Measurements from ENCODE around the gene ZBTB16. TPM values are rescaled to one million over a fixed set of nuclear protein-coding genes. Genes with fewer than 3 reads are reported as not detected.

The ZBTB16 gene
- total and polyA plus RNA-seq, 2 of the 13 experiments (the other 11 are each of a cell fraction or from before 2014, with no cell fraction given): not detected

DNA sequence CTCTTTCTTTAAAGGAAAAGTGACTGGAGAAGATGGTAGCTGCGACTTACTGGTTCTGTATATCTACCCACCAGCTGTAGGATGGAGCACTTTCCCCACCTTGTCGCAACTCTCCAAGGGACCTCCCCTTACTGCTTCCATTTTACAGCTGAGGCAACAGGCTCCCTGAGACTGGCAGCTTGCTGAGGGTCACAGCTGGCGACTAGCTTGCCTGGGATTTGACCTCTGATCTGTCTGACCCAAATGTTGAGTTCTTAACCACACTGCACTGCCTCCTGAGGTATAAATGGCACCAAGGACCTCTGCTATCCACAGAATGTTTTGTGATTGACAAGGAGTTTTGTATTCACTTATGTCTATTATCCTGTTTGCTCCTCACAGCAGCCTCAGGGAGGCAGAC, 121.7 kb downstream of the ZBTB16 start:
- CTCF ChIA-PET (ENCODE audit: low intra/inter-chr PET ratio, low total read pairs): interaction anchor here (1.8 kb wide), 1 partner anchor 145 kb away, joined by 10 read pairs; no protein-coding TSS in a partner anchor
- POLR2A ChIA-PET: no interaction called here
- H3K79me2 ChIP-seq (ENCODE audit: insufficient read depth, low read length): no peaks in the 10 kb centered on the region
- no peak for DNase-seq (ENCODE audit: low spot score)
- H3K9ac ChIP-seq (ENCODE audit: insufficient read depth, low read depth, low read length): no peak overlapping the region
- no TSS peak for BruUV-seq (replicated peaks)
- FAIRE-seq: no peak
- H3K36me3 ChIP-seq (replicated peaks in 1 of 2; ENCODE audit: control insufficient read depth in 1 of 2, insufficient read depth in 2 of 2, low read length in 2 of 2): no peaks in the 10 kb centered on the region
- no peak for ATAC-seq
- WGBS (ENCODE audit: low lambda C conversion rate): 69% methylated on average over 2 of the region's 3 CpGs
- H2AFZ ChIP-seq (ENCODE audit: low read length): no peak overlapping the region
- no peaks in the 10 kb centered on the region for H3K9me3 ChIP-seq (ENCODE audit: low read length)
- H3K27me3 ChIP-seq (ENCODE audit: control insufficient read depth in 1 of 2, insufficient read depth in 2 of 2, low read length in 2 of 2): peaks cover 2 to 4% of the 10 kb centered on the region in 2 experiments; a peak in 2 of 5 replicates
- H3K4me2 ChIP-seq (ENCODE audit: low read depth, low read length): no peak overlapping the region
- TF ChIP-seq SMC3 (IDR thresholded peaks at IDR 0.05; ENCODE audit: low read length): no peak
- TF ChIP-seq, protein P1, sequence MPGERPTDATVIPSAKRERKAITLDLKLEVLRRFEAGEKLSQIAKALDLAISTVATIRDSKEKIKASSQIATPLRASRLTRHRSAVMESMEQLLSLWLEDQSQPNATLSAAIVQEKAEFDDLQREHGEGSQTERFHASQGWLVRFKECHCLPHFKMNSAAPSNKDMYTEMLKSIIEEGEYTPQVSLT (CRISPR knock-in tag; IDR thresholded peaks at IDR 0.05; ENCODE audit: borderline replicate concordance, low read depth): no peak
- TF ChIP-seq IKZF1 (IDR thresholded peaks at IDR 0.05): no peak
- TF ChIP-seq, protein P2, sequence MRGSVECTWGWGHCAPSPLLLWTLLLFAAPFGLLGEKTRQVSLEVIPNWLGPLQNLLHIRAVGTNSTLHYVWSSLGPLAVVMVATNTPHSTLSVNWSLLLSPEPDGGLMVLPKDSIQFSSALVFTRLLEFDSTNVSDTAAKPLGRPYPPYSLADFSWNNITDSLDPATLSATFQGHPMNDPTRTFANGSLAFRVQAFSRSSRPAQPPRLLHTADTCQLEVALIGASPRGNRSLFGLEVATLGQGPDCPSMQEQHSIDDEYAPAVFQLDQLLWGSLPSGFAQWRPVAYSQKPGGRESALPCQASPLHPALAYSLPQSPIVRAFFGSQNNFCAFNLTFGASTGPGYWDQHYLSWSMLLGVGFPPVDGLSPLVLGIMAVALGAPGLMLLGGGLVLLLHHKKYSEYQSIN (CRISPR knock-in tag; IDR thresholded peaks at IDR 0.05; ENCODE audit: borderline replicate concordance): no peak
- no peak for TF ChIP-seq NFE2L2 (IDR thresholded peaks at IDR 0.05; ENCODE audit: low read length)
- no peak for TF ChIP-seq CHD4 (IDR thresholded peaks at IDR 0.05; ENCODE audit: borderline replicate concordance, low read length)
- no peak for TF ChIP-seq GATA4 (IDR thresholded peaks at IDR 0.05; ENCODE audit: borderline replicate concordance, low read depth)
- in situ Hi-C loops (cut with HindIII; ENCODE audit: extremely low pct_ligation_motif_present, low pct_unique_long_range_greater_than_20kb) (loop anchor here (5.0 kb wide), 1 partner anchor 144 kb away; no protein-coding TSS in a partner anchor), intact Hi-C loops (cut with micrococcal nuclease; ENCODE audit: unreplicated experiment) (loop anchor here (5.0 to 10.0 kb wide), 2 partner anchors 84 to 284 kb away; no protein-coding TSS in a partner anchor)
- no peak overlapping the region for H3K27ac ChIP-seq (ENCODE audit: extremely low read length, insufficient read depth, low read length)
- H3K4me1 ChIP-seq (ENCODE audit: insufficient read depth, low read length): no peaks in the 10 kb centered on the region
- H4K20me1 ChIP-seq (ENCODE audit: insufficient read depth, low read length): no peaks in the 10 kb centered on the region
- H3K4me3 ChIP-seq (replicated peaks in 1 of 3; ENCODE audit: insufficient read depth in 1 of 3, low read depth in 2 of 3, low read length in 3 of 3): no peak overlapping the region

GRCh38 chr11:114181752-114182151, 122.2 kb downstream of the ZBTB16 start:
- WGBS (ENCODE audit: low lambda C conversion rate): 37% methylated on average over 8 of the region's 8 CpGs
- H3K27ac ChIP-seq (ENCODE audit: extremely low read length, insufficient read depth, low read length): no peak overlapping the region
- intact Hi-C loops (cut with micrococcal nuclease; ENCODE audit: unreplicated experiment) (loop anchor here (5.0 to 10.0 kb wide), 2 partner anchors 83 to 284 kb away; no protein-coding TSS in a partner anchor), in situ Hi-C loops (cut with HindIII; ENCODE audit: extremely low pct_ligation_motif_present, low pct_unique_long_range_greater_than_20kb) (loop anchor here (5.0 kb wide), 1 partner anchor 144 kb away; no protein-coding TSS in a partner anchor)
- no peak overlapping the region for H2AFZ ChIP-seq (ENCODE audit: low read length)
- ChIA-PET POLR2A (no interaction called here), CTCF (ENCODE audit: low intra/inter-chr PET ratio, low total read pairs) (no interaction called here)
- FAIRE-seq (no peak), ATAC-seq (no peak), DNase-seq (ENCODE audit: low spot score) (no peak)
- no peaks in the 10 kb centered on the region for H3K36me3 ChIP-seq (replicated peaks in 1 of 2; ENCODE audit: control insufficient read depth in 1 of 2, insufficient read depth in 2 of 2, low read length in 2 of 2)
- BruUV-seq (replicated peaks): no TSS peak
- H3K4me1 ChIP-seq (ENCODE audit: insufficient read depth, low read length): no peaks in the 10 kb centered on the region
- no peaks in the 10 kb centered on the region for H3K9me3 ChIP-seq (ENCODE audit: low read length)
- H3K4me2 ChIP-seq (ENCODE audit: low read depth, low read length): no peak overlapping the region
- H3K4me3 ChIP-seq (replicated peaks in 1 of 3; ENCODE audit: insufficient read depth in 1 of 3, low read depth in 2 of 3, low read length in 3 of 3): no peak overlapping the region
- no peaks in the 10 kb centered on the region for H3K79me2 ChIP-seq (ENCODE audit: insufficient read depth, low read length)
- no peaks in the 10 kb centered on the region for H4K20me1 ChIP-seq (ENCODE audit: insufficient read depth, low read length)
- peaks cover 2 to 4% of the 10 kb centered on the region in 2 experiments; a peak in 2 of 5 replicates for H3K27me3 ChIP-seq (ENCODE audit: control insufficient read depth in 1 of 2, insufficient read depth in 2 of 2, low read length in 2 of 2)
- no peak overlapping the region for H3K9ac ChIP-seq (ENCODE audit: insufficient read depth, low read depth, low read length)
- TF ChIP-seq ZFP90 (CRISPR knock-in tag; IDR thresholded peaks at IDR 0.05; ENCODE audit: borderline replicate concordance) (no peak), SP4 (CRISPR knock-in tag; IDR thresholded peaks at IDR 0.05) (no peak), ZNF343 (CRISPR knock-in tag; IDR thresholded peaks at IDR 0.05) (no peak), ZBTB7B (CRISPR knock-in tag; IDR thresholded peaks at IDR 0.05) (no peak), ZNF589 (CRISPR knock-in tag; conservative IDR thresholded peaks at IDR 0.05) (no peak), TAF15 (IDR thresholded peaks at IDR 0.05; ENCODE audit: low read depth, low read length, poor library complexity, severe bottlenecking) (no peak), NFYB (CRISPR knock-in tag; IDR thresholded peaks at IDR 0.05) (no peak), FOXP1 (IDR thresholded peaks at IDR 0.05) (no peak), FOXP1 (CRISPR knock-in tag; IDR thresholded peaks at IDR 0.05) (no peak), ZNF543 (CRISPR knock-in tag; IDR thresholded peaks at IDR 0.05) (no peak), ZNF605 (CRISPR knock-in tag; IDR thresholded peaks at IDR 0.05) (no peak)
- TF ChIP-seq, protein P3, sequence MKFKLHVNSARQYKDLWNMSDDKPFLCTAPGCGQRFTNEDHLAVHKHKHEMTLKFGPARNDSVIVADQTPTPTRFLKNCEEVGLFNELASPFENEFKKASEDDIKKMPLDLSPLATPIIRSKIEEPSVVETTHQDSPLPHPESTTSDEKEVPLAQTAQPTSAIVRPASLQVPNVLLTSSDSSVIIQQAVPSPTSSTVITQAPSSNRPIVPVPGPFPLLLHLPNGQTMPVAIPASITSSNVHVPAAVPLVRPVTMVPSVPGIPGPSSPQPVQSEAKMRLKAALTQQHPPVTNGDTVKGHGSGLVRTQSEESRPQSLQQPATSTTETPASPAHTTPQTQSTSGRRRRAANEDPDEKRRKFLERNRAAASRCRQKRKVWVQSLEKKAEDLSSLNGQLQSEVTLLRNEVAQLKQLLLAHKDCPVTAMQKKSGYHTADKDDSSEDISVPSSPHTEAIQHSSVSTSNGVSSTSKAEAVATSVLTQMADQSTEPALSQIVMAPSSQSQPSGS (CRISPR knock-in tag; IDR thresholded peaks at IDR 0.05): no peak

Data from HepG2 (cell line).